ENCODE measurements around the gene CDH16. TPM values are rescaled to one million over a fixed set of nuclear protein-coding genes. Genes with fewer than 3 reads are reported as not detected.

CDH16 gene
- total and polyA plus RNA-seq, 2 of the 13 experiments (the other 11 are each of a cell fraction or from before 2014, with no cell fraction given), result 2.7 to 3.9 TPM

GRCh38 chr16:66872559-66872942 is 46.1 kb downstream of the CDH16 start (continued):
- TF ChIP-seq IRF1 (CRISPR knock-in tag; IDR thresholded peaks at IDR 0.05; ENCODE audit: low read depth) (no peak), FLYWCH1 (CRISPR knock-in tag; IDR thresholded peaks at IDR 0.05) (no peak), SSRP1 (CRISPR knock-in tag; IDR thresholded peaks at IDR 0.05) (no peak), CEBPB (IDR thresholded peaks at IDR 0.05; ENCODE audit: borderline replicate concordance, low read depth, low read length) (peak; percentile 72), CEBPG (CRISPR knock-in tag; IDR thresholded peaks at IDR 0.05) (peak; percentile 51; the same call in 1 of the 2 replicates), ZNF460 (CRISPR knock-in tag; IDR thresholded peaks at IDR 0.05; ENCODE audit: borderline replicate concordance) (peak; percentile 71; the same call in 1 of the 2 replicates), HOXA3 (CRISPR knock-in tag; IDR thresholded peaks at IDR 0.05) (no peak), ZNF317 (CRISPR knock-in tag; IDR thresholded peaks at IDR 0.05) (no peak), WIZ (CRISPR knock-in tag; IDR thresholded peaks at IDR 0.05) (0 out of 2 replicates have a peak, but pooled peaks have one; percentile 4), ZBTB21 (CRISPR knock-in tag; IDR thresholded peaks at IDR 0.05) (no peak), PCBP2 (optimal IDR thresholded peaks at IDR 0.05; ENCODE audit: low read depth, low read length, poor library complexity, severe bottlenecking) (no peak), CBFB (CRISPR knock-in tag; IDR thresholded peaks at IDR 0.05) (no peak), ZNF562 (CRISPR knock-in tag; IDR thresholded peaks at IDR 0.05; ENCODE audit: borderline replicate concordance) (no peak), HOXA9 (CRISPR knock-in tag; IDR thresholded peaks at IDR 0.05; ENCODE audit: borderline replicate concordance) (no peak), TRIM24 (CRISPR knock-in tag; IDR thresholded peaks at IDR 0.05) (no peak), ZSCAN29 (CRISPR knock-in tag; conservative IDR thresholded peaks at IDR 0.05) (no peak), ELF1 (CRISPR knock-in tag; IDR thresholded peaks at IDR 0.05) (no peak), SMAD1 (CRISPR knock-in tag; IDR thresholded peaks at IDR 0.05; ENCODE audit: borderline replicate concordance, low read depth) (no peak), ZNF746 (CRISPR knock-in tag; IDR thresholded peaks at IDR 0.05) (no peak), RFX1 (IDR thresholded peaks at IDR 0.05) (no peak)

All from HepG2 (cell line).